A673 (cell line): Measurements from ENCODE around the gene AHCYL2. TPM values are rescaled to one million over a fixed set of nuclear protein-coding genes. Genes with fewer than 3 reads are reported as not detected.

Source experiments
- BruUV-seq: library from RNA; stranded (reverse); fragments of 400-500 nt; replicated peaks from 2 replicates; lab custom pipeline; 2021; lab: Mats Ljungman, UMichigan
- CTCF ChIA-PET: fragments of 300-600 bp; sonication (Branson Sonifier 250); formaldehyde crosslinking; loops from one replicate; lab custom pipeline; 2022; ENCODE audit warnings: antibody characterized with exemption; lab: Charles Lee
- POLR2A ChIA-PET: fragments of 300-600 bp; sonication (Branson Sonifier 250); formaldehyde crosslinking; loops from one replicate; lab custom pipeline; 2022; ENCODE audit warnings: antibody characterized with exemption; ENCODE audit not compliant: low non-redundant PET; lab: Charles Lee
- DNase-seq: peaks from one replicate; pipeline ENCODE4 v3.0.0-alpha.2; 2015; ENCODE audit warnings: low spot score
- H3K27ac ChIP-seq: fragments of 200-600 bp; sonication (generic); 2 replicates; pipeline ENCODE4 v1.5.1; 2016; ENCODE audit warnings: mixed run types, low read depth, mild to moderate bottlenecking, mixed read lengths, antibody characterized with exemption, low read length; ENCODE audit not compliant: poor library complexity, severe bottlenecking
- H3K27me3 ChIP-seq: fragments of 200-600 bp; sonication (generic); replicated peaks from 2 replicates; pipeline ENCODE4 v1.6.1; 2017; ENCODE audit warnings: mixed run types, low read depth, mild to moderate bottlenecking, mixed read lengths, antibody characterized with exemption, low read length; ENCODE audit not compliant: insufficient read depth, poor library complexity
- H3K36me3 ChIP-seq: fragments of 200-600 bp; sonication (generic); 2 replicates; pipeline ENCODE4 v1.6.1; 2016; ENCODE audit warnings: mixed run types, mild to moderate bottlenecking, mixed read lengths, antibody characterized with exemption, low read length; ENCODE audit not compliant: insufficient read depth, poor library complexity, severe bottlenecking
- H3K4me1 ChIP-seq: fragments of 200-600 bp; sonication (generic); 2 replicates; pipeline ENCODE4 v1.6.1; 2017; ENCODE audit warnings: mixed run types, mild to moderate bottlenecking, mixed read lengths, antibody characterized with exemption, low read length; ENCODE audit not compliant: insufficient read depth, poor library complexity, severe bottlenecking
- H3K4me3 ChIP-seq: fragments of 200-600 bp; sonication (generic); 2 replicates; pipeline ENCODE4 v1.5.1; 2016; ENCODE audit warnings: low read depth, mixed run types, mild to moderate bottlenecking, mixed read lengths, low read length; ENCODE audit not compliant: poor library complexity, severe bottlenecking
- H3K9me3 ChIP-seq: fragments of 200-600 bp; sonication (generic); 2 replicates; pipeline ENCODE4 v1.6.1; 2016; ENCODE audit warnings: mixed run types, low read depth, mild to moderate bottlenecking, mixed read lengths, antibody characterized with exemption, low read length; ENCODE audit not compliant: poor library complexity, severe bottlenecking
- CTCF ChIP-seq: fragments of 300-800, 200-600 bp; sonication (generic); conservative IDR thresholded peaks from 2 replicates; pipeline ENCODE4 v1.5.1; 2017; ENCODE audit warnings: low read depth, mild to moderate bottlenecking, antibody characterized with exemption, low read length, moderate library complexity, mixed read lengths
- EZH2 ChIP-seq: fragments of 200-600 bp; sonication (generic); IDR thresholded peaks from 2 replicates; pipeline ENCODE4 v1.6.1; 2017; ENCODE audit warnings: borderline replicate concordance, low read depth, mild to moderate bottlenecking, mixed read lengths, antibody characterized with exemption, low read length; ENCODE audit not compliant: poor library complexity, severe bottlenecking
- intact Hi-C: fragments of 100-400 bp; cut with micrococcal nuclease; formaldehyde crosslinking; loops from one replicate; pipeline ENCODE4 v1.10.0; 2022; ENCODE audit not compliant: unreplicated experiment
- total RNA-seq: library from RNA; stranded (reverse); gene quantifications from 2 replicates; pipeline ENCODE4 v1.2.3, GENCODE V29; 2021

Gene AHCYL2
- total RNA-seq, 1 experiment from 2014 or later: 35.2 TPM

- no peak for DNase-seq
- TF ChIP-seq CTCF (no peak), EZH2 (no peak)
- H3K4me1 ChIP-seq: peaks cover 4% of the 10 kb centered on the region
- H3K4me3 ChIP-seq: no peak overlapping the region
- no peaks in the 10 kb centered on the region for H3K36me3 ChIP-seq
- BruUV-seq: no TSS peak
- H3K27me3 ChIP-seq: no peaks in the 10 kb centered on the region
- intact Hi-C loops: no loop called here
- H3K27ac ChIP-seq: no peak overlapping the region
- ChIA-PET POLR2A (no interaction called here), CTCF (no interaction called here)
- H3K9me3 ChIP-seq: no peaks in the 10 kb centered on the region
Measured at GRCh38 chr7:129282865-129283264, 58.0 kb downstream of the AHCYL2 start.

- intact Hi-C loops: no loop called here
- Histone ChIP-seq H3K27ac (no peak overlapping the region), H3K4me1 (peaks cover 4% of the 10 kb centered on the region), H3K27me3 (no peaks in the 10 kb centered on the region), H3K36me3 (no peaks in the 10 kb centered on the region), H3K9me3 (no peaks in the 10 kb centered on the region), H3K4me3 (no peak overlapping the region)
- DNase-seq: no peak
- BruUV-seq: no TSS peak
- CTCF ChIA-PET: no interaction called here
- TF ChIP-seq CTCF: no peak
- no peak for TF ChIP-seq EZH2
- POLR2A ChIA-PET: interaction anchor here (0.6 kb wide), 1 partner anchor 57 kb away, joined by 3 read pairs; no protein-coding TSS in a partner anchor
Measured at GRCh38 chr7:129283936-129284335, 59.1 kb downstream of the AHCYL2 start.

GRCh38 chr7:129285111-129285510, 60.3 kb downstream of the AHCYL2 start:
- peaks cover 4% of the 10 kb centered on the region for H3K4me1 ChIP-seq
- intact Hi-C loops: no loop called here
- POLR2A ChIA-PET: no interaction called here
- TSS peak; percentile 14 for BruUV-seq
- H3K36me3 ChIP-seq: no peaks in the 10 kb centered on the region
- no peak overlapping the region for H3K4me3 ChIP-seq
- DNase-seq: no peak
- H3K27me3 ChIP-seq: no peaks in the 10 kb centered on the region
- H3K27ac ChIP-seq: no peak overlapping the region
- no peaks in the 10 kb centered on the region for H3K9me3 ChIP-seq
- CTCF ChIA-PET: interaction anchor here (1.0 kb wide), 1 partner anchor 13 kb away, joined by 9 read pairs; no protein-coding TSS in a partner anchor
- TF ChIP-seq EZH2: no peak
- no peak for TF ChIP-seq CTCF
